Neural crest cell (in vitro differentiated cells): ENCODE results near the gene GMCL1. TPM values are rescaled to one million over a fixed set of nuclear protein-coding genes. Genes with fewer than 3 reads are reported as not detected.

Experiments used
- DNase-seq: peaks from one replicate; pipeline ENCODE4 v3.0.0; 2021; ENCODE audit warnings: low read depth, mixed read lengths, low spot score
- H3K27ac Mint-ChIP-seq: one replicate; pipeline ENCODE4 v1.8.0; 2021; ENCODE audit warnings: mild to moderate bottlenecking, mixed read lengths; ENCODE audit not compliant: unreplicated experiment
- H3K27me3 Mint-ChIP-seq: 2 replicates; pipeline ENCODE4 v1.8.0; 2021; ENCODE audit warnings: low read depth, mild to moderate bottlenecking, mixed read lengths
- H3K36me3 Mint-ChIP-seq: 2 replicates; pipeline ENCODE4 v1.8.0; 2021; ENCODE audit warnings: low read depth, mild to moderate bottlenecking, mixed read lengths
- H3K4me1 Mint-ChIP-seq: 2 replicates; pipeline ENCODE4 v1.8.0; 2021; ENCODE audit warnings: mixed read lengths
- H3K4me3 Mint-ChIP-seq: one replicate; pipeline ENCODE4 v1.8.0; 2021; ENCODE audit warnings: mild to moderate bottlenecking, mixed read lengths
- H3K9me3 Mint-ChIP-seq: 2 replicates; pipeline ENCODE4 v1.8.0; 2021; ENCODE audit warnings: mixed read lengths
- total RNA-seq: library from RNA; stranded (reverse); gene quantifications from 2 replicates; pipeline ENCODE4 v1.2.1, GENCODE V29; 2021
- TF ChIP-seq, protein P1 (sequence below): fragments of 200-600 bp; sonication (generic); conservative IDR thresholded peaks from 2 replicates; pipeline ENCODE4 v1.5.0; 2021; ENCODE audit warnings: antibody characterized with exemption, mild to moderate bottlenecking

GMCL1 gene
- total RNA-seq, 1 donor from 2014 or later = 21.6 TPM

DNA sequence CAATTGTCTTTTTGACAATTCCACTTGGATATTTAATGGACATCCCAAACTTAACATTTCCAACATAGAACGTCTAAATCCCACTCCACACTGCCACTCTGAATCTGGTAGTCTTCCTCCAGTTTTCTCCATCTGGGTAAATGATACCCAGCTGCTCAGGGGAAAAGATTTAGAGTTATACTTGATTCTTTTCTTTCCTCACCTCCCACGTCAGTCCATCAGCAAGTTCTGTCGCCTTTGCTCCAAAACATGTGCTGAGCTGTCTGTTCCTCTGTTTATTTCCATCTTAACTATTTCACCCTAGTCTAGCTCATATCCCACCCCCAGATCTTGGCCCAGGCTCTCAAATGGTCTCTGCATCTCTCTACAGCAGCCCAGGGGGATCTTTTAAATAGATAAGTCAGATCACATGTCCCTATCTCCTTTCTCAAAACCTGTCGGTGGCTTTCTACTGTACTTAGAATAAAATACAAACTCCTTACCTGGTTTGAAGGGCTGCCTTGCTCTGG is 43.4 kb upstream of the GMCL1 start:
- H3K36me3 Mint-ChIP-seq = no peaks in the 10 kb centered on the region

DNA sequence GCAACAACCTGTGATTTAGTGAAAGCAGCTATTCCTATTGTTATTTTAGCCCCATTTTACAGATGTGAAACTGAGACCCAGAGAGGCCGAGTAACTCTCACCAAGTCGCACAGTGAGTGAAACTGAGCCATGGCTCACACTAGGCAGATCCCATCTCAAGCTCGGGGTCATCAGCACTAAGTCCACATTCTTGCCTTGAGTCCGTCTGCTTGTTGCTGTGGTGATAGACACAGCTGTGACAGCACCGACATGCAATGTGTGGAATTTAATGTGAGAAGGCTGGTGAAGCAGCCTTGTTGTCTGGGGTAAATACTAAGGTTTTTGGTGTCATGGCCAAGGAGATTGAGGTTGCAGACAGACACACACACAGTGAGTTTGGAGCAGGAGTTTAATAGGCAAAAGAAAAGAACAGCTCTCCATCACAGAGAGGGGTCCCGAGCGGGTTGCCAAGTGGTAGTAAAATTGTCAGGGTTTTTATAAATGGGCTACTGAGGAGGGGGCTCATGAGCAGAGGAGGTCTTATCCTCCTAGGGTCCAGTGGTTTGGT is 40.2 kb upstream of the GMCL1 start:
- Mint-ChIP-seq H3K9me3 (no peaks in the 10 kb centered on the region), H3K27ac (peak overlapping the region; percentile 20), H3K27me3 (no peaks in the 10 kb centered on the region), H3K4me3 (no peak overlapping the region), H3K4me1 (peaks cover 15% of the 10 kb centered on the region), H3K36me3 (no peaks in the 10 kb centered on the region)
- TF ChIP-seq, protein P1, sequence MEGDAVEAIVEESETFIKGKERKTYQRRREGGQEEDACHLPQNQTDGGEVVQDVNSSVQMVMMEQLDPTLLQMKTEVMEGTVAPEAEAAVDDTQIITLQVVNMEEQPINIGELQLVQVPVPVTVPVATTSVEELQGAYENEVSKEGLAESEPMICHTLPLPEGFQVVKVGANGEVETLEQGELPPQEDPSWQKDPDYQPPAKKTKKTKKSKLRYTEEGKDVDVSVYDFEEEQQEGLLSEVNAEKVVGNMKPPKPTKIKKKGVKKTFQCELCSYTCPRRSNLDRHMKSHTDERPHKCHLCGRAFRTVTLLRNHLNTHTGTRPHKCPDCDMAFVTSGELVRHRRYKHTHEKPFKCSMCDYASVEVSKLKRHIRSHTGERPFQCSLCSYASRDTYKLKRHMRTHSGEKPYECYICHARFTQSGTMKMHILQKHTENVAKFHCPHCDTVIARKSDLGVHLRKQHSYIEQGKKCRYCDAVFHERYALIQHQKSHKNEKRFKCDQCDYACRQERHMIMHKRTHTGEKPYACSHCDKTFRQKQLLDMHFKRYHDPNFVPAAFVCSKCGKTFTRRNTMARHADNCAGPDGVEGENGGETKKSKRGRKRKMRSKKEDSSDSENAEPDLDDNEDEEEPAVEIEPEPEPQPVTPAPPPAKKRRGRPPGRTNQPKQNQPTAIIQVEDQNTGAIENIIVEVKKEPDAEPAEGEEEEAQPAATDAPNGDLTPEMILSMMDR = no peak
- DNase-seq = peak; percentile 6

More for the DNA sequence above, 43.4 kb upstream of the GMCL1 start:
- Mint-ChIP-seq H3K27me3 (no peaks in the 10 kb centered on the region), H3K4me3 (no peak overlapping the region), H3K27ac (no peak overlapping the region), H3K9me3 (no peaks in the 10 kb centered on the region), H3K4me1 (peaks cover 15% of the 10 kb centered on the region)
- TF ChIP-seq, protein P1 = no peak
- no peak for DNase-seq

DNA sequence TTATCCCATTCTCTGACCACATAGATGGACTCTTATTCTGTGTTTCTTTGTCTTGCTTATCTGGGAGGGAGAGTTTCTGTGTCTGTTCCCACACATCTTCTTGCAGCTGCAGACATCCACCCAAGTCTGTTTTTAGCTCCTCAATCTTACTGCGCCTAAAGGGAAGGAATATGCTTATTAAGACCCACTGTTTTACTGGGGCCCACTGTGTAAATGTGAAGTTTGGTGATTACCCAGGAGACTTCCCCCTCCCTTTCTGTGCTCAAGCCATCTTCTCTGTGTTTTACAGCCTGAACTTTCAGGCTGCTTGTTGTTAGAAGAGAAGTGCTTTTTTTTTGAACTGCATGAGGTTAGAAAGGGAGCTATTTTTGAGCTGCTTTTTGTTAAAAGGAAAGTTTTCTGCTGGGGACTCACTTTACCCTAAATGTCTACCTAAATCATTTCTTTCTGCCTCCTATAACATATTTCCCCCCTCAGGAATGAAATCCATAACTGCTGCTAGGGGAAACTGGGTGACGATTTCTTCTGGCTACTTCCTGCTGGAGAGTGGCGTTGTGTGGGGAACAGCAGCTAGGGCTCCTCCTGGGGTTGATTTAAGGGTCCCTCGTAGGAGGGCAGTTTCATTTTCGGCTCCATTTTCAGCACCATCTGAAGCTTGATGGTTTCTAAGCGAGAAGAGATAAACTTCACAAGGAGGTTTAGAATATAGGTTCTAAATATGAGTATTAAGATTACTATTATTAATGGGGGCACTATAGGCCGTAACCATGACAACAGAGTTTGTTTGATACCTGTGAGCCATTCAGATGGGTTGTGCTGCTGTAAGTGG is 39.5 kb upstream of the GMCL1 start:
- Mint-ChIP-seq H3K9me3 (no peaks in the 10 kb centered on the region), H3K27ac (no peak overlapping the region), H3K36me3 (no peaks in the 10 kb centered on the region), H3K27me3 (no peaks in the 10 kb centered on the region), H3K4me1 (peaks cover 15% of the 10 kb centered on the region), H3K4me3 (no peak overlapping the region)
- DNase-seq = no peak
- TF ChIP-seq, protein P1 = no peak

DNA sequence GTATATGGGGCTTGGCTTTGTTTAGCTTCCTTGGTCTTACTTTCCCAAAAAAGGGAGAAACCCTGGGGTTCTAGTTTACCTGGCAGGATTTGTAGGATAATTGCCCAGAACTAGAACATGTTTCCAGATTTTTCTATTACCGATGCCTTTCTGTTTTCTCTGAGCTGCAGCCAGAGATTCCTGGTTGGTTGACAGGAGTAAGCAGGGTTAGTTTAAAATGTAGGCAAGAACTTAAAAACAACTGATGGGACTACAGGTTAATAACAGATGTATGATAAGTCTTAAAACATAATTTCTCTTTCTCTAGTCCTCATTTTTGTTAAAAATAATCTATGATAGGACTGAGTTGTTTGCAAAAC is 38.9 kb upstream of the GMCL1 start:
- DNase-seq = no peak
- Mint-ChIP-seq H3K4me3 (no peak overlapping the region), H3K9me3 (no peaks in the 10 kb centered on the region), H3K27ac (no peak overlapping the region), H3K27me3 (no peaks in the 10 kb centered on the region), H3K4me1 (peaks cover 15% of the 10 kb centered on the region), H3K36me3 (no peaks in the 10 kb centered on the region)
- TF ChIP-seq, protein P1 = no peak

DNA sequence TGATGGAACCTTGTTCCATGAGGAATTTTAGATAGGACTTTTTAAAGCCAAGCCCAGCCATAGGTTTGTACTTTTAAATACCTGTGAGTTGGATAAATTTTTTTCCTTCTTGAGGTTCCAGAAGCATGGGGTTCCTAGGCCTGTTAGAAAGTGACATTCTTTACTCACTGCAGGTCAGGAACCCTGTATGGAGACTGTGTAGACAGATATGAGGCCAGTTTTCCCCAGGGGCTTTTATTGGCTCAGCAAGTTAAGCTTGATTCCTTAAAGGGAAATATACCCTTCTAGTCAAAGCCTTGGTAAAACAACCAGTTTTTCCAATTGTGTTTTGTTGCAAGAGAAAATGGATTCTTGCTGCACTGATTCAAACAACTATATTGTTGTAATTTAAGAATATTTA is 38.4 kb upstream of the GMCL1 start:
- TF ChIP-seq, protein P1 = no peak
- Mint-ChIP-seq H3K4me3 (no peak overlapping the region), H3K27ac (no peak overlapping the region), H3K9me3 (no peaks in the 10 kb centered on the region), H3K36me3 (no peaks in the 10 kb centered on the region), H3K27me3 (no peaks in the 10 kb centered on the region), H3K4me1 (peaks cover 15% of the 10 kb centered on the region)
- DNase-seq = no peak
